NCI-H1048 (cell line): ENCODE data around the gene LYPLA2.
"Not testable (repeated sequence)": the region's sequence is repeated elsewhere in the genome, so short reads cannot be mapped to it uniquely, and the experiment has no call there.

Source experiments
- DNase-seq: peaks from one replicate; lab custom pipeline; 2025; lab: John Stamatoyannopoulos, UW

LYPLA2 gene

GRCh38 chr1:23779826-23780371 lies 11.0 kb upstream of the LYPLA2 start:
- no peak for DNase-seq

GRCh38 chr1:23783141-23783540 lies 7.8 kb upstream of the LYPLA2 start:
- not testable (repeated sequence) for DNase-seq

- DNase-seq = no peak
Measured at GRCh38 chr1:23784846-23785245, 6.1 kb upstream of the LYPLA2 start.

DNA sequence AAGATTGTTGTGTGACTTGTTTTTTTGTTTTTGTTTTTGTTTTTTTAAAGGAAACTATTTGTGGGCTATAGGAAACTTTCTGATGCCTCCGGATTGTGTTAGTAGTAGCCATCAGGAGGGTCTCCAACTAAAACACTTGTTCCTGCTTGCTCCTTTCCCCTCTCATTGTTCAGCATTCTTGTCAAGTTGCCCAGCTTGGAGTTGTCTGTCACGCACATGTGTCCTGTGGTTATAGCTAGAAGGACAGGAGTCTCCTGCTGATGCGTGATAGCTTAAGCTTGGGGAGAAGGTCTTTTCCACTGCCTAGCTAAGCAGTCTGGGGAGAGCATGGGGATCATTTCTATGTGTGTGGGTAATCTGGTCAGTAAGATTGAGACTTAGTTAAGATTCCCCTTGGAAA lies 3.2 kb upstream of the LYPLA2 start:
- no peak for DNase-seq

- no peak for DNase-seq
Measured at GRCh38 chr1:23788695-23789094, 2.2 kb upstream of the LYPLA2 start.

DNA sequence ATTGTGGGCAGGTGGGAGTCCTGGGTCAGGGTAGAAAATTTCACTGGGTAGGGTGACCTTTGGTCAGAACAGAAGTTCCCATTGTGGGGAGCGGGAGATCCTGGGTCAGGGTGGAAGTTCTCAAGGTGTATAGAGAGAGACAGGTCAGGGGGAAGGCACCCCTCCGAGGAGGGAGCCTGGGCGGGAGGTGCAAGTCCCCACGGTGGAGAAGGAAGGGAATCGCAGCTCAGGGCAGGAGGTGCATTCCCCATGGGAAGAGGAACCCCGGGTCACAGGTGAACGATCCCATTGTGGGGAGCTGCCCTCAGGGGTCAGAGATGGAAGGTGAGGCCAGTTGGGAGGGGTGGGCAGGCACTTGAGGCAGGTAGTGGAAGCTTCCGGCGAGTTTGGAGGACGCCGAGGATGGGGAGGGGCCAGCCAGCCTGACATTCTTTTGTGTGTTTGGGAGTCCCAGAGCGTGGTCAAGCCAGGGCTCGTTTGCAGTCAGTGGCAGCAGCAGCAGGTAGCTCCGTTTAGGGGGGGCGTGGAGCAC lies 637 bp downstream of the LYPLA2 start:
- DNase-seq = no peak

DNA sequence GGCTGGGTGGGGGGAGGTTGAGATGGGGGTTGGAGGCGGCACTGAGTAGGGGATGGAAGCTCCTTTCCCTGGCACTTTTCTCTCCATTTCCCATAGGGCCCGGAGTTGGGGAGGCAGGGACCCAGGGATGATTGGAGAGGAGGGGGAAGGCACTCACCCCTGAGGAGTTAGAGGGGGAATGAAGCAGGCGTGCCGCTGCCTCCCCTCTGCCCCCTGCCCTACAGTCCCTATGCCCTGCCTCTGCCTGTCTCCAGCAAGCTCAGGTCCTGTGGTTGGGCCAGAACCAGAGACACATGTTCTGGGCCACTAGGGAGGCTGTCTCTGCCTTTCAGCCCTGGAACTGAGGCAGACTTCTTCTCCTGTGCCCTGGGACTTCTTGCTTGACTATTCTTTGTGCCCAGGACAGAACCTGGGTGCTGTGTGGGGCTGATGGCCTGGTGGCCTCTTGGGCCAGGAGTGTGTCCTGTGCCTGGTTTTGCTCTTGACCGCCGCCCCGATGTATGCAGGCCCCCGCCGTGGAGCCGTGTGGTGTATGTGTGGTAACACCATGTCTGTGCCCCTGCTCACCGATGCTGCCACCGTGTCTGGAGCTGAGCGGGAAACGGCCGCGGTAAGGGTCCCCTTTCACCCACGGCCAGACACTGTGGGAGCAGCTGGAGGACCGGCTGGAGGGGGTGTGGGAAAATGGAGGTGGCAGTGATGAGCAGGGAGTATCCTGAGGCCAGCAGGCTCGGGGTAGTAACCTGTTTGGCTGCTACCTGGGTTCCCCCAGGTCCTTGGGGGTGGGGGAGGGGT lies 1.4 kb downstream of the LYPLA2 start:
- DNase-seq = no peak

GRCh38 chr1:23793018-23793781 lies 2.3 kb downstream of the LYPLA2 start:
- no peak for DNase-seq

GRCh38 chr1:23793861-23794731 lies 3.2 kb downstream of the LYPLA2 start:
- DNase-seq = no peak

DNA sequence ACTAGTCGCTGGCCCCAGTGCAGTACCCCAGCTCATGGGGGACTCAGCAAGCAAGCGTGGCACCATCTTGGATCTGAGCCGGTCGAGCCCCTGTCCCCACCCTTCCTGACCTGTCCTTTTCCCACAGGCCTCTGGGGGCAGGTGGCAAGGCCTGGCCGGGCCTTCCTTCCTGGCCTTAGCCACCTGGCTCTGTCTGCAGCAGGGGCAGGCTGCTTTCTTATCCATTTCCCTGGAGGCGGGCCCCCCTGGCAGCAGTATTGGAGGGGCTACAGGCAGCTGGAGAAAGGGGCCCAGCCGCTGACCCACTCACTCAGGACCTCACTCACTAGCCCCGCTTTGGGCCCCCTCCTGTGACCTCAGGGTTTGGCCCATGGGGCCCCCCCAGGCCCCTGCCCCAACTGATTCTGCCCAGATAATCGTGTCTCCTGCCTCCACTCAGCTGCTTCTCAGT lies 3.8 kb downstream of the LYPLA2 start:
- DNase-seq = not testable (repeated sequence)

DNA sequence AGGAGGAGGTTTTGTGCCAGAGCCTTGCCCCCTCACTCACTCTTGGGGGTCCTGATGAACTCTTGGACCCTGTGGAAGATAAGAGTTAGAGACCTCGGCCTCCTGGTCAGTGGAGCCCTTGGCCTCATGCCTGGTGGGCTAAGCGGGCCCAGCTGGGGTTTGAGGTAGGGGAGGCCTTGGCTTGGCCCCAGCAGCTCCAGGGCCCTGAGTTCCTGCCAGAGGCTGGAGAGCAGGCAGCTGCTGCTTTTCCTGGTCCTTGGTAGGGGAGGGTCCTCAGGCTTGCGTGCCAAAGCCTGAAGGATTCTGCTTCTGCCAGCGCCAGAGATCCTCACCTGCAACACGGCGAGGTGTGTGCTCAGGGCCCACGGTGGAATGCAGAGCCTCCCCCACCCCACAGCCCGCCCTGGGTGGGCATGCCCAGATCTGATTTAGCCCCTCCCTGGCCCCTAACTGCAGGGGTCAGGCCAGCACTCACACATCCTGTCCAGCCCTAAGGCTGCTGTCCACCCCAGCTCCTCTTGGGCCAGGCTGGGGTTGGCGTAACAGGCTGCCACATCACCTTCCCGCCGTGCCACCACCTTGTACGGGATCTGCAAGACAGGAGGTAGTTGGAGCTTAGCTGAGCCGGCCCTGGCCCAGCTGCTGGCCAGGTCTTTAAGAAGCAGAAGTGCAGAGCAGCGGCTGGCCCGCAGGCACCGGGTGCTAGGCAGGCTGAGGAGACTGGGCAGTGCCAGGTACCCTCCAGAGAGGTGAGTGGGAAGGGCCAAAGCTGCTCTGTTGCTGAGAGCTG lies 4.9 kb downstream of the LYPLA2 start:
- no peak for DNase-seq

- no peak for DNase-seq
Measured at GRCh38 chr1:23796466-23797271, 5.7 kb downstream of the LYPLA2 start.

DNA sequence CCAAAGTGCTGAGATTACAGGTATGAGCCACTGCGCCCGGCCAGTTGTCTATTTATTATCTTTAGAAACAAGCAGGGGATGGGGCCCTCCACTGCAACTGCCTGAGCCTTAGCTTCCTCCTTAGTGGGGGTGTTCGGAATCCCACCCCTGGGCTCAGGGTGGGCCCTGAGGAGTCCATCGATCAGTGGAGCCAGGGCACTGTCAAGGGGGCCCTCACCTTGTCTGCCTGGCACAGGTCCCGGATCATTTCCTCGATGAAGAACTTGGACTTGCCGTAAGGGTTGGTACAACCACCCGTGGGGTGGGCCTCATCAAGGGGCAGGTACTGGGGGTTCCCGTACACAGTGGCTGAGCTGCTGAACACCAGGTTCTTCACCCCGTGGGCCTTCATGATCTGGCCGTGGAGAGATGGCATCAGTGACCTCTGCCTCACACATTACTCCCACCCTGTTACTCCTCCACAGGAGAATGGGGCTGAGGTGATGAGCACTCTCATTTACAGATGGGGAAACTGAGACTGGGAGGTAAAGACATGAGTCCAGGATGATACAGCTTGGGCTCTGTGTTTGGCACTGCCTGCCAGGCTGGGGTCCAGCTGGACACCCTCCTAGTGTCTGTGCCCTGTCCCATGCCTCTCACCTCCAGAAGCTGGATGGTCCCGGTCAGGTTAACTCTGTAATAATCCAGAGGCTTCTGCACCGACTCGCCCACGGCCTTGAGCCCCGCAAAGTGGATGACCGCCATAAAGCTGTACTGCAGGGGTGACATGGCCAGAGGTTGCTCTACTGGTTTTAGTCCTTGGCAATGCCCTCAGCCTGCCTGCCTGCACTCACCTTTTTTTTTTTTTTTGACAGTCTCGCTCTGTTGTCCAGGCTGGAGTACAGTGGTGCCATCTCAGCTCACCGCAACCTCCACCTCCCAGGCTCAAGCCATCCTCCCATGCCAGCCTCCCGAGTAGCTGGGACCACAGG lies 6.8 kb downstream of the LYPLA2 start:
- DNase-seq = no peak

DNA sequence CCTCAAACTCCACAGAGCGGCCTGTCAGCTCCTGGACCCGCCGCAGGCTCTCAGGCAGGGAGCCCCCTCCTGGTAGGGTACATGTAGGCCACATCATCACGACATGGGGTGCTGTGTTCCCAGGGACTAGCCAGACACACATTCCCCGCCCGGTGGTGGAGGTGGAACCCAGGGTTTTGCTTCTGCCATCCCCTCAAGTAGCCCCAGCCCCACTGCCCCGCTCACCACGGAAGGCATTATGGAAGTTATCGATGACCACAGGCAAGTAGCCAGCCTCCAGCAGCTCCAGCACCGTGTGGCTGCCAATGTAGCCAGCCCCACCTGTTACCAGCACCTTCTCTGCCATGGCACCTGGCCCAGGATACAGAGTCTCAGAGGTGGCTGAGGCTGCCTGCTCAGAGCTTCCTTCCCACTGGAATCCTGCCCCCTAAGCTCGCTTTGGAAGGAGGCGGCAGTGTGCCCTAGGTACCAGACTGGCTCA lies 7.8 kb downstream of the LYPLA2 start:
- no peak for DNase-seq

- DNase-seq = no peak
Measured at GRCh38 chr1:23799255-23799569, 8.3 kb downstream of the LYPLA2 start.

DNA sequence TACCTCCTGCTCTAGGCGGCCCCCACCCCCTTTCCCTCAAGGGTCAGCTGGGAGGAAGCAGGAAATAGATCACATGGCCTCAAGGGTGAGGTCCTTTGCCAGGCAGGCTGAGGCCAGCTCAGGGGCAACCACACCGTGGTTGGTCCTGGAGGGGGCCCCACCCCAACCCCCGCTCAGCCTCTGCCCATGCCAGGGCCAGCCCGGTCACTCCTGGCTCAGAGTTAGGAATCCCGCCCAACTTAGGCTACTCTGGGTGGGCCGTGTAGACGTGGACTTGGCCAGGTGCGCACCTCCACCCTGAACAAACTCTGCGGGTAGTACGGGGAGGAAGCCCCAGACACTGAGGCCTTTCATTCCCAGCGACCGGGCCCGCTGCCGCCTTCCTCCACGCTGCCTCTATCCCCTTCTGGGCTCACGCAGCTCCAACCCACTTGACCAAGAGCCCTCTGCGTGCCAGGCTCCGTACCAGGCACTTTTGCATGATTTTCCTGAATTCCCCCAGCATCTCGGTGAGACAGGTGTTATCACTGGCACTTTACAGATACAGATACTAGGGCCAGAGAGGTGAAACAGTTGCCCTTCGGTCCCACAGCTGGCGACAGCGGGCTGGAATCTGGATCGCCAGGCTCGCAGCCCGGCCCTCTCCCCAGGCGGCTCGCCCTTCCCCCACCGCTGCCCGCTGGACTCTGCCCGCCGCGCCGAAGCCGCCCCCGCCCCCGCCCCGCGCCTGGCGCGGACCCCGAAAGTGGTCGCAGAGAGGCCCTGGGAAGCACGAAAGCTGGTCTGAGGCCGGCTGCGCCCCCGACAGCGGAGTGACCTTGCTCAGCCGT lies 8.8 kb downstream of the LYPLA2 start:
- no peak for DNase-seq

- DNase-seq = peak; percentile 83
Measured at GRCh38 chr1:23800400-23801337, 9.7 kb downstream of the LYPLA2 start, which contains the start of gene GALE. TSS of gene GALE (minus strand) at chr1:23800754. CDS start at chr1:23799007, 1,747 bp downstream.
